ENCODE results near the gene TMEM184C. TPM values are rescaled to one million over a fixed set of nuclear protein-coding genes. Genes with fewer than 3 reads are reported as not detected.

Gene TMEM184C
- total RNA-seq, 1 donor from 2014 or later: 27.9 TPM

DNA sequence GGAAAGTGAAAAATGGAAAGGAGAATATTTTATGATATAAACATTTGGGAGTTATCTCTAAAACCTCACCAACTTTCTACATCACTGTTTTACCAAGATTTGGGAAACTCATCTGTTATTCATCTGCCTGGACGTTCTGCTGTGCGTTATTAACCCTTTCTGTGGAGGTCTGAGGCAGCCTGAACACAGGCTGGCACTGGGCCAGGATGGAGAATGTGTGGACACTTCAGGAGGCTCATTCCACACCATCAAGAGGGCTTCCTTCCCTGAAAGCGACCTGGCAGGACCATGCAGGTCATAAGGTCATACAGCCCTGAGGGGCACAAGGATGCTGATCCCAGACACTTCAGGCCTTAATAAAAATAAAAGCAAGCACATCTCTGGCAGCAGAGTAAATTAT, 31.2 kb upstream of the TMEM184C start:
- Mint-ChIP-seq H3K9me3 (peaks cover 6% of the 10 kb centered on the region), H3K4me1 (no peaks in the 10 kb centered on the region), H3K4me3 (no peak overlapping the region), H3K36me3 (ENCODE audit: low read depth) (peaks cover 2% of the 10 kb centered on the region), H3K27me3 (peaks cover 19% of the 10 kb centered on the region), H3K27ac (no peak overlapping the region)
- DNase-seq (no peak), ATAC-seq (ENCODE audit: low read depth) (no peak)
- intact Hi-C loops (cut with micrococcal nuclease): no loop called here
- TF ChIP-seq, protein P1, sequence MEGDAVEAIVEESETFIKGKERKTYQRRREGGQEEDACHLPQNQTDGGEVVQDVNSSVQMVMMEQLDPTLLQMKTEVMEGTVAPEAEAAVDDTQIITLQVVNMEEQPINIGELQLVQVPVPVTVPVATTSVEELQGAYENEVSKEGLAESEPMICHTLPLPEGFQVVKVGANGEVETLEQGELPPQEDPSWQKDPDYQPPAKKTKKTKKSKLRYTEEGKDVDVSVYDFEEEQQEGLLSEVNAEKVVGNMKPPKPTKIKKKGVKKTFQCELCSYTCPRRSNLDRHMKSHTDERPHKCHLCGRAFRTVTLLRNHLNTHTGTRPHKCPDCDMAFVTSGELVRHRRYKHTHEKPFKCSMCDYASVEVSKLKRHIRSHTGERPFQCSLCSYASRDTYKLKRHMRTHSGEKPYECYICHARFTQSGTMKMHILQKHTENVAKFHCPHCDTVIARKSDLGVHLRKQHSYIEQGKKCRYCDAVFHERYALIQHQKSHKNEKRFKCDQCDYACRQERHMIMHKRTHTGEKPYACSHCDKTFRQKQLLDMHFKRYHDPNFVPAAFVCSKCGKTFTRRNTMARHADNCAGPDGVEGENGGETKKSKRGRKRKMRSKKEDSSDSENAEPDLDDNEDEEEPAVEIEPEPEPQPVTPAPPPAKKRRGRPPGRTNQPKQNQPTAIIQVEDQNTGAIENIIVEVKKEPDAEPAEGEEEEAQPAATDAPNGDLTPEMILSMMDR (IDR thresholded peaks at IDR 0.05): no peak
- CTCF ChIA-PET: no interaction called here
- POLR2A ChIA-PET: no interaction called here

DNA sequence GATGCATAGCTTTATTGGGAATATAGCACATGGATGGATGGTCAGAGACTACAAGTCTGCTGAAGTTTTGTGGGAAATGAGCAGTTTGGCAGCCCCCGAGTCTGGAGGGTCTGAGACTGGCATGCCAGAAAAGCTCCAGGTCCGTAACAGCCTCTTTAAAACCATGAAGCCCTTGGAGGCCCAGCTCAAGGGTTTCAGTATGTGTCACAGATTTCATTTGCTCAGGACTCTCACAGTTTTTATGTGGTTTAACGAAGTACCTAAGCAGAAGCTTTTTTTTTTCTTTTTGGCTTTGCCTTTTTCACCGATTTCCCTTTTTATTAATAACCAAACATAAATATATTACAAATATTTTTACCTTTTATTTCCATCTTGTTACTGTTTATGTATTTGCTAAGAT, 30.6 kb upstream of the TMEM184C start:
- Mint-ChIP-seq H3K4me3 (no peak overlapping the region), H3K27ac (no peak overlapping the region), H3K36me3 (ENCODE audit: low read depth) (peaks cover 2% of the 10 kb centered on the region), H3K9me3 (peaks cover 6% of the 10 kb centered on the region), H3K4me1 (no peaks in the 10 kb centered on the region), H3K27me3 (peaks cover 24% of the 10 kb centered on the region)
- no peak for ATAC-seq (ENCODE audit: low read depth)
- DNase-seq: no peak
- intact Hi-C loops (cut with micrococcal nuclease): no loop called here
- ChIA-PET CTCF (no interaction called here), POLR2A (no interaction called here)
- TF ChIP-seq, protein P1 (IDR thresholded peaks at IDR 0.05): no peak

DNA sequence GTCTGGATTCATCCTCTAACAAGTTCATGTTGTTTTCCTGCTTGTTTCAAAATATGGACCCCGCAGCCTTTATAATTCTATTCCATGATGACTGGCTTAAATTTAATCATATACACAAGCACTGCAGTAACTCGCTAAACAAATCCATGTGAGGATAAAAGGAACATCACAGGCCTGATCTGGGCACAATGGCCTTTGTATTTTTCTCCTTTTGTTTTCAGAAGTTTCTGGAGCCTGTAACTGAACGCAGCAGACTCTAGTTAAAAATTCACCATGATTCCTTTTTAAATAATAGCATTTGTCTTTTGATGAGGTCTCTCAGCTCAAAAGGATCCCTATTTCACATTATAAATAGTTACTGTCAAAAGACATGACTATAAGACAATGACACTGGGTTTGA, 30.2 kb upstream of the TMEM184C start:
- no peak for ATAC-seq (ENCODE audit: low read depth)
- Mint-ChIP-seq H3K36me3 (ENCODE audit: low read depth) (peaks cover 2% of the 10 kb centered on the region), H3K4me3 (no peak overlapping the region), H3K4me1 (no peaks in the 10 kb centered on the region), H3K27ac (no peak overlapping the region), H3K9me3 (peaks cover 6% of the 10 kb centered on the region), H3K27me3 (peaks cover 21% of the 10 kb centered on the region)
- intact Hi-C loops (cut with micrococcal nuclease): no loop called here
- no peak for DNase-seq
- ChIA-PET CTCF (no interaction called here), POLR2A (no interaction called here)
- TF ChIP-seq, protein P1 (IDR thresholded peaks at IDR 0.05): no peak

DNA sequence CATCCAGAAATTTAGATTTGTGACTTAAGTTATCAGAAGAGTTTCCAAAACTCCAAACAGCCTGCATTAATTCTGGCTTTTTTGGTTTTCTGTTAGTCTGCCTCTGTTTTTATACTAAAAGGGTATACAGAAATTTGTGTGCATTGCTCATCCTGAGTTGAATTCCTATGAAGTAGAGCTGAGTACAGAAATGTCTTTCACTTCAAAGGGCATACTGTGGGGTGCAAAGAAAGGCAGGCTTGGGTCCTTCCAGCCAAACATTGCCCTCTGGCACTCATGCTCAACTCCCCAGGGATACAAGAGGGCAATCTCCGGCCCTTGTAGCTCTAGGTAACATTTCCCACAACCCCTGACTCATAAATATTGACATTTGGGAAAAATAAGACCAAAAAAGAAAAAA, 27.6 kb upstream of the TMEM184C start:
- intact Hi-C loops (cut with micrococcal nuclease): no loop called here
- no peak for ATAC-seq (ENCODE audit: low read depth)
- no peak overlapping the region for H3K4me3 Mint-ChIP-seq
- peaks cover 2% of the 10 kb centered on the region for H3K36me3 Mint-ChIP-seq (ENCODE audit: low read depth)
- H3K27me3 Mint-ChIP-seq: peaks cover 19% of the 10 kb centered on the region
- peaks cover 5% of the 10 kb centered on the region for H3K9me3 Mint-ChIP-seq
- H3K4me1 Mint-ChIP-seq: no peaks in the 10 kb centered on the region
- TF ChIP-seq, protein P1 (IDR thresholded peaks at IDR 0.05): no peak
- no peak for DNase-seq
- ChIA-PET POLR2A (no interaction called here), CTCF (interaction anchor here (1.0 to 1.9 kb wide), 6 partner anchors 9 to 571 kb away, joined by 3 to 11 read pairs (median 4); no protein-coding TSS in a partner anchor)
- H3K27ac Mint-ChIP-seq: no peak overlapping the region

DNA sequence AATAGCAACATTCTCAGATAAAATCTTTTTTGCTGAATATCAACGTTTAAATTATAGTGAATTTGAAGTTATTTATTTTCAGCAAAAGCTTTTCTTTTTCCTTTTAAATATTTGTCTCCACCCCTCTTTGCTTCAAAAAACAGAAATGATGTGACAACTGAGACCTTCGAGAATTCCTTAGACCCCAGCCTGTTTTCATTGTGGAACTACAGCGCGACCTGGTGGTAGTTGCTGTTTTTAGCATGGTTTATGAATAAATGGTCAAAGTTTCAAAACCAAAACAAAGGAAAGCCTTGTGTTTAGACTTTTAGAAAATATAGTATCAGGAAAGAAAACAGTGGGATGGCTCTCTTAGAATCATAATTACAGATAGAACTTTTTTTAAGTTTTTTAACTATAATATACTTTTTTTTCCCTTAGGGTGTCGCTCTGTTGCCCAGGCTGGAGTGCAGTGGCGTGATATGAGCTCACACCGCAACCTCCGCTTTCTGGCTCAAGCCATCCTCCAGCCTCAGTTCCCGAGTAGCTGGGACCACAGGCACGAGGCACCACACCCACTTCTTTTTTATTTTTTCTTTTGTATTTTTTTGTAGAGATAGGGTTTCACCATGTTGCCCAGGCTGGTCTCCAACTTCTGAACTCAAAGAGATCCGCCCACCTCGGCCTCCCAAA, 26.8 kb upstream of the TMEM184C start:
- intact Hi-C loops (cut with micrococcal nuclease): loop anchor here (2.0 to 5.0 kb wide), 4 partner anchors 72 to 1248 kb away; no protein-coding TSS in a partner anchor
- H3K4me1 Mint-ChIP-seq: no peaks in the 10 kb centered on the region
- no peak overlapping the region for H3K4me3 Mint-ChIP-seq
- H3K36me3 Mint-ChIP-seq (ENCODE audit: low read depth): peaks cover 2% of the 10 kb centered on the region
- no peak overlapping the region for H3K27ac Mint-ChIP-seq
- peaks cover under 1% of the 10 kb centered on the region for H3K9me3 Mint-ChIP-seq
- peaks cover 18% of the 10 kb centered on the region for H3K27me3 Mint-ChIP-seq
- DNase-seq: no peak
- POLR2A ChIA-PET: no interaction called here
- CTCF ChIA-PET: interaction anchor here (1.0 to 1.9 kb wide), 5 partner anchors 10 to 571 kb away, joined by 3 to 11 read pairs (median 5); no protein-coding TSS in a partner anchor
- TF ChIP-seq, protein P1 (IDR thresholded peaks at IDR 0.05): no peak
- no peak for ATAC-seq (ENCODE audit: low read depth)
